Measurements from ENCODE around the gene SPATA3.
A peak's percentile ranks its signal among the peaks of the same experiment; 100 is the strongest.

Gene SPATA3

GRCh38 chr2:230968921-230969658, 26.8 kb upstream of the SPATA3 start:
- in situ Hi-C loops (cut with MboI; ENCODE audit: low pct_unique_long_range_greater_than_20kb, low sequenced_read_pairs, unreplicated experiment), result no loop called here
- TF ChIP-seq CTCF (IDR thresholded peaks at IDR 0.05; ENCODE audit: extremely low read depth, insufficient read depth, missing control alignments), result no peak
- DNase-seq (ENCODE audit: low spot score), result no peak

GRCh38 chr2:230969659-230970015, 26.3 kb upstream of the SPATA3 start:
- DNase-seq (ENCODE audit: low spot score), result no peak
- no peak for TF ChIP-seq CTCF (IDR thresholded peaks at IDR 0.05; ENCODE audit: extremely low read depth, insufficient read depth, missing control alignments)
- in situ Hi-C loops (cut with MboI; ENCODE audit: low pct_unique_long_range_greater_than_20kb, low sequenced_read_pairs, unreplicated experiment), result no loop called here

GRCh38 chr2:230972046-230972445, 23.9 kb upstream of the SPATA3 start:
- TF ChIP-seq CTCF (IDR thresholded peaks at IDR 0.05; ENCODE audit: extremely low read depth, insufficient read depth, missing control alignments), result no peak
- DNase-seq (ENCODE audit: low spot score), result no peak
- in situ Hi-C loops (cut with MboI; ENCODE audit: low pct_unique_long_range_greater_than_20kb, low sequenced_read_pairs, unreplicated experiment), result no loop called here

- in situ Hi-C loops (cut with MboI; ENCODE audit: low pct_unique_long_range_greater_than_20kb, low sequenced_read_pairs, unreplicated experiment), result no loop called here
- TF ChIP-seq CTCF (IDR thresholded peaks at IDR 0.05; ENCODE audit: extremely low read depth, insufficient read depth, missing control alignments), result no peak
- peak; percentile 83 for DNase-seq (ENCODE audit: low spot score)
Observed at GRCh38 chr2:230974096-230974913, 21.6 kb upstream of the SPATA3 start.

GRCh38 chr2:230975927-230976326, 20.0 kb upstream of the SPATA3 start:
- TF ChIP-seq CTCF (IDR thresholded peaks at IDR 0.05; ENCODE audit: extremely low read depth, insufficient read depth, missing control alignments), result no peak
- in situ Hi-C loops (cut with MboI; ENCODE audit: low pct_unique_long_range_greater_than_20kb, low sequenced_read_pairs, unreplicated experiment), result no loop called here
- no peak for DNase-seq (ENCODE audit: low spot score)

- no peak for DNase-seq (ENCODE audit: low spot score)
- no peak for TF ChIP-seq CTCF (IDR thresholded peaks at IDR 0.05; ENCODE audit: extremely low read depth, insufficient read depth, missing control alignments)
- in situ Hi-C loops (cut with MboI; ENCODE audit: low pct_unique_long_range_greater_than_20kb, low sequenced_read_pairs, unreplicated experiment), result no loop called here
Observed at GRCh38 chr2:230976671-230977171, 19.2 kb upstream of the SPATA3 start.

All from GM13977 (cell line).